Measurements from ENCODE around the gene CIDEC. TPM values are rescaled to one million over a fixed set of nuclear protein-coding genes. Genes with fewer than 3 reads are reported as not detected.

The CIDEC gene
- total and polyA plus RNA-seq, 8 donors = 0.16 to 11.5 (median 1.1) TPM; not detected in 1

DNA sequence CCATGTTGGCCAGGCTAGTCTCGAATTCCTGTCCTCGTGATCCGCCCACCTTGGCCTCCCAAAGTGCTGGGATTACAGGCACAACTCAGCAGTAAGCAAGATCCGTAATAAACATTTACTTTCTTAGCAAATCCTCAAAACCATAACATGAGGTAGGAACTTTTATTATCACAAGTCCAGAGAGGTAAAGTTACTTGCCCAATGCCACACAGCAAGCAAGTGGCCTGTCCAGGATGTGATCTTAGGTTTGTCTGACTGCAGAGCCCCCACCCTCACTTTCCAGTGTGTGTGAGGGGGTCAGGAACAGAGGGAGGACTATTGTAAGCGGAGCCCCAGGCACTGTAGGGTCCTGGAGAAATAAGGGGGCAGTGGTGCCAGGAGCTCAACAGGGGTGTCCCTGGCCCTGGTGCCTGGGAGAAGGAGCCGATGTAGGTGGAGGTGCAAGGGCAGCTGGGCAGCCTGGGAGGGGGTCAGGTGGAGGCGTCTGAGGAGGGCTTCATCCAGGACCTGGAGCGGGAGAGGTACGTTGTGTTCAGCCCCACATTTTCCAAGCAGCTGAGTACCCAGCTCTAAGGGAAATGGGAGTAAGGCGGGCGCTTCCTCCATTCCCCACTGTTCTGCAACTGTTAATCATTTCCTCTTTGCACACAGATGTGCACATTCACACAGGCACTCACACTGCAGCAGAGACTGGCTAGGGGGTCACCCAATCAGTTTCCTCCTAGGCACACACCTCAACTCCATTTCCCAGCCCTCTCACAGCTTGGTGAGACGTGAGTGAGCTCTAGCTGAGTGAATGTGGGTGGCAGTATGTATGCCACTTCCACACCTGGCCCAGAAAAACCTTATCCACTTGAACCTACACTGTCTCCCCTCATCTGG is 42.1 kb downstream of the CIDEC start:
- H3K36me3 ChIP-seq = peaks cover 0 to 15% (median 0%) of the 10 kb centered on the region in 3 donors
- H3K4me3 ChIP-seq = no peak overlapping the region
- DNase-seq = peak in 4 of 6 donors; percentile 59 to 82 (median 74)
- intact Hi-C loops (cut with DNase I) = no loop called here
- peak overlapping the region; percentile 47 to 73 (median 66) for H3K27ac ChIP-seq
- FAIRE-seq = no peak
- no peaks in the 10 kb centered on the region for H3K9me3 ChIP-seq
- TF ChIP-seq, protein P1, sequence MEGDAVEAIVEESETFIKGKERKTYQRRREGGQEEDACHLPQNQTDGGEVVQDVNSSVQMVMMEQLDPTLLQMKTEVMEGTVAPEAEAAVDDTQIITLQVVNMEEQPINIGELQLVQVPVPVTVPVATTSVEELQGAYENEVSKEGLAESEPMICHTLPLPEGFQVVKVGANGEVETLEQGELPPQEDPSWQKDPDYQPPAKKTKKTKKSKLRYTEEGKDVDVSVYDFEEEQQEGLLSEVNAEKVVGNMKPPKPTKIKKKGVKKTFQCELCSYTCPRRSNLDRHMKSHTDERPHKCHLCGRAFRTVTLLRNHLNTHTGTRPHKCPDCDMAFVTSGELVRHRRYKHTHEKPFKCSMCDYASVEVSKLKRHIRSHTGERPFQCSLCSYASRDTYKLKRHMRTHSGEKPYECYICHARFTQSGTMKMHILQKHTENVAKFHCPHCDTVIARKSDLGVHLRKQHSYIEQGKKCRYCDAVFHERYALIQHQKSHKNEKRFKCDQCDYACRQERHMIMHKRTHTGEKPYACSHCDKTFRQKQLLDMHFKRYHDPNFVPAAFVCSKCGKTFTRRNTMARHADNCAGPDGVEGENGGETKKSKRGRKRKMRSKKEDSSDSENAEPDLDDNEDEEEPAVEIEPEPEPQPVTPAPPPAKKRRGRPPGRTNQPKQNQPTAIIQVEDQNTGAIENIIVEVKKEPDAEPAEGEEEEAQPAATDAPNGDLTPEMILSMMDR (IDR thresholded peaks at IDR 0.05) = no peak
- H3K27me3 ChIP-seq = no peaks in the 10 kb centered on the region
- H3K4me1 ChIP-seq = peaks cover 0 to 14% (median 5%) of the 10 kb centered on the region in 3 donors
- WGBS, 2 donors = 57 to 61% methylated on average over 12 of the region's 12 CpGs
- peak; percentile 91 to 96 (median 95) for ATAC-seq

DNA sequence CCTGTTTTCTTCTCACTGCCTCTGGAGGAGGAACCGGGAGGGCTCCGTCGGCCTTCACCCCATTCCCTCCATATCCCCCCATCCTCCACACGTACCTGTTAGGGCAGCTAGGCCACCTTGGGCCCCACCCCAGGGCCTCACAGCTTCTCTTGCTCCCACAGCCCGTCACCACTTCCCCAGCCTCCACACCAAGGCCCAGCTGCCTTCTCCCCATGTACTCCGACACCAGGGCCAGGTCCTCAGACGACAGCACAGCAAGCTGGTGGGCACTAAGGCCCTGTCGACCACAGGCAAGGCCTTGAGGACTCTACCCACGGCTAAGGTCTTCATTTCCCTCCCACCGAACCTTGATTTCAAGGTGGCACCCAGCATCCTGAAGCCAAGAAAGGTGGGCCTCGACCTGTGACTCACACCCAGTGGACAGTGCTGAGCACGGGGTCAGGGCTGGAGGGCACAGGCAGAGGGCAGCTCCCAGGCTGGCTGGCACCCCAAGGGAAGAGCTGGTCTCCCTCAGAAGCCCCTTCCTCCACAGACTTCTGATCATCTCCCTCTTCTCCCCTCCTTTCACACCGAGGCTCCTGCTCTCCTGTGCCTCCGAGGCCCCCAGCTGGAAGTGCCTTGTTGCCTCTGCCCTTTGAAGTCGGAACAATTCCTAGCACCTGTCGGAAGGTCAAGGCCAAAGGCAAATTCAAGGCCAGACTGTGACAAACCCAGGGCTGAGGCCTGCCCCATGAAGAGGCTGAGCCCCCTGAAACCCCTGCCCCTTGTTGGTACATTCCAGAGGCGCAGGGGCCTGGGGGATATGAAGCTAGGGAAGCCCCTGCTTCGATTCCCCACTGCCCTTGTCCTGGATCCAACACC is 45.3 kb downstream of the CIDEC start:
- no peak overlapping the region for H3K27ac ChIP-seq
- TF ChIP-seq, protein P1 (IDR thresholded peaks at IDR 0.05) = no peak
- FAIRE-seq (no peak), ATAC-seq (no peak), DNase-seq (no peak)
- no peaks in the 10 kb centered on the region for H3K36me3 ChIP-seq
- intact Hi-C loops (cut with DNase I) = no loop called here
- no peak overlapping the region for H3K4me3 ChIP-seq
- 74 to 83% methylated on average over 18 of the region's 18 CpGs for WGBS, 2 donors
- H3K9me3 ChIP-seq = no peaks in the 10 kb centered on the region
- H3K27me3 ChIP-seq = no peaks in the 10 kb centered on the region
- peaks cover 0 to 8% (median 0%) of the 10 kb centered on the region in 3 donors for H3K4me1 ChIP-seq

GRCh38 chr3:9833078-9833477 is 47.0 kb downstream of the CIDEC start:
- Histone ChIP-seq H3K4me3 (no peak overlapping the region), H3K27me3 (no peaks in the 10 kb centered on the region), H3K9me3 (no peaks in the 10 kb centered on the region), H3K27ac (no peak overlapping the region), H3K36me3 (no peaks in the 10 kb centered on the region), H3K4me1 (peaks cover 0 to 6% (median 0%) of the 10 kb centered on the region in 3 donors)
- TF ChIP-seq, protein P1 (IDR thresholded peaks at IDR 0.05) = no peak
- FAIRE-seq = no peak
- 87 to 96% methylated on average over 9 of the region's 9 CpGs for WGBS, 2 donors
- intact Hi-C loops (cut with DNase I) = no loop called here
- no peak for ATAC-seq
- no peak for DNase-seq

- FAIRE-seq = no peak
- no peak for DNase-seq
- Histone ChIP-seq H3K27me3 (no peaks in the 10 kb centered on the region), H3K4me3 (no peak overlapping the region), H3K27ac (no peak overlapping the region), H3K4me1 (no peaks in the 10 kb centered on the region), H3K36me3 (no peaks in the 10 kb centered on the region), H3K9me3 (no peaks in the 10 kb centered on the region)
- 94 to 95% methylated on average over 3 of the region's 3 CpGs for WGBS, 2 donors
- intact Hi-C loops (cut with DNase I) = no loop called here
- ATAC-seq = no peak
- TF ChIP-seq, protein P1 (IDR thresholded peaks at IDR 0.05) = no peak
Measured at GRCh38 chr3:9831253-9831652, 48.8 kb downstream of the CIDEC start.

Data from pancreas (tissue), 10 donors.